Right renal cortex interstitium (tissue), 3 donors: Measurements from ENCODE around the gene ADCY4. TPM values are rescaled to one million over a fixed set of nuclear protein-coding genes. Genes with fewer than 3 reads are reported as not detected.
"Not testable (repeated sequence)": the region's sequence is repeated elsewhere in the genome, so short reads cannot be mapped to it uniquely, and the experiment has no call there.

Experiments
- DNase-seq, 3 donors: peaks; one replicate each; pipeline ENCODE4 v3.0.0-alpha.2; 2013; ENCODE audit warnings: low read depth in 3 of 3, low spot score in 2 of 3
- polyA plus RNA-seq, 3 donors: library from polyadenylated mRNA; unstranded; fragments of 120-200 nt; gene quantifications; one replicate each; pipeline ENCODE4 v1.2.1, GENCODE V29; 2013; ENCODE audit not compliant: insufficient read length in 3 of 3

Gene ADCY4
- 10 to 100 TPM; 12.8 to 23.7 (median 17.2) TPM for polyA plus RNA-seq

DNA sequence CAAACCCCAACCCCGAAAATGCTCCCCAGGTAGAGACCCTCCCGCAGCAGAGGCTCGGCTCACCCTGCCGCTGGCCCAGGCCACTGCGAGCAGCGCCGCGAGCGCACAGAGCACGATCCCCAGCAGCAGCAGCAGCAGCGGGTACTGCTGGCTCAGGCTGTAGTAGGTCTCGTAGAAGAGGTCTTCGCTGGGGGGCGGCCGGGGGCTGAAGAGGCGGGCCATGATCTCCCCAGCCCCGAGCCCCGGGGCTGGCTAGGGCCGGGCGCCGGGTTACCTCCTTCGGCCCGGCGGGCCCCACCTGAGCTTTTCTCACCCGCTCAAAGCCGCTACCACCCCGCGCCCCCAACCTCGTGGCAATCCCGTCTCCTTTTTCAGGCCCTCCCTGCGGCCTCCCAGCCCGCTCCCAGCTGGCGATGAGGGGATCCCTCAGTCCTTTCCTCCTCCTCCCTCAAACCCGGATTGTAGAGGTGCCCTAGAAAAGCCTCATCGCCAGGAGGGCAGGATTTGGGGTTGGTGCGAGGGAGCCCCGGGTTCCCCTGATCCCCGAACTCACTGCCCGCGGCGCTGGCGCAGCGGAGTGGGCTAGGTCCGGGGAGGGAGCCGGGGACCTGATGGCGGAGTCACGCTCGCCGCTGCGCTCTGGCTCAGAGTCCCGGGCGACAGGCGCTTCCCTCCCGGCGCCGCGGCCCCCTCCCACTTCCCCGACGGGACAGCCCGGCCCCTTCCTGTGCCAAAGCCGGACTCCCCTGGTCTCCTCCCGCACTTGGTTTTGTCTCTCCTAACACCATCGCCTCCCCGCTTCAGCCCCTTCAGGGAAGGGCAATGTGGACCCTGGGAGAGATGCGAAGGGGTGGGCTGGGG lies at the start of gene ADCY4:
ADCY4 (minus strand) TSS at position 641 of the 861 bp plus-strand sequence; CDS start at position 222, 419 bp downstream.
- DNase-seq: no peak

- DNase-seq: no peak
These were observed 49.3 kb upstream of the ADCY4 start for GRCh38 chr14:24384169-24384568.

DNA sequence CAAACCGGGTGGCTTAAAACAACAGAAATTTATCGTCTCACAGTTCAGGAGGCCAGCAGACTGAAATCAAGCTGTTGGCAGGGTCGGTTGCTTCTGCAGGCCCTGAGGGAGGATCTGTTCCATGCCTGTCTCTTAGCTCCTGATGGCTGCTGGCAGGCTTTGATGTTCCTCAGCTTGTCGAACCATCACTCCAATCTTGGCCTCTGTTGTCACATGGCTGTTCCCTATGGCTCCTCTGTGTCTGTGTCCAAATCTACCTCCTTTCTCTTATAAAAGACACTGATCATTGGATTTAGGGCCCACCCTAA lies 47.1 kb upstream of the ADCY4 start:
- DNase-seq: no peak

DNA sequence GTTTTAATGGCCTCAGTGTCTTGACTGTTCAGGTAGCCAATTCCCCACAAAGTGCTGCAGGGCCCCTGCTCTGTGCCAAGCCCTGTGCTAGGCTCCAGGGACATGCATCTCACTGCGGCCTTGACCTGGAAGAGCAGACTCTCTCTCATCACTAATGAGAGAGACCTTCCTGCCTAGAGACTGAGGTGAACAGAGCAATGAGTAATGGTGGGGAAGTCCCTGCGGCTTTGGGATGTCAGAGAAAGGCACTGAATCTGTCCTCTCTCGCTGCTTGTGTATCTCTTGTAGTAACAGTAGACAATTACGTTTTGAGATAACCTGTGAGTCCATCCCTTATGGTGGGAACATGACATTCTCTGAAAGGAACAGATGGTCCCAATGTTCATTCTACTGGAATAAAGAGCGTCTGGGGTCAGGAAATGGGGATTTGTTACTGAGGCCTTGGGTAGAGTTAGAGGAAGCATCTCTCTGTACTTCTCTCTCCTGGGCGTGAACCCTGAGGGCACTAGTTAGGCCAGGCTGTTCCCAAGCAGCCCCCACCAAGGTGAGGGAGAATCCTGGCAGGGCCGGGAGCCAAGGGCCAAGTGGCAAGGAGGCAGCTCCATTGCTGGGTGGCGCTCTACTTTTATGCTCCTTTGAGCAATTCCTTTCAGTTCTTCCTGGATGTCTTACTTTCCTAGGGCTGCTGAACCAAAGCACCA lies 46.6 kb upstream of the ADCY4 start:
- no peak for DNase-seq

DNA sequence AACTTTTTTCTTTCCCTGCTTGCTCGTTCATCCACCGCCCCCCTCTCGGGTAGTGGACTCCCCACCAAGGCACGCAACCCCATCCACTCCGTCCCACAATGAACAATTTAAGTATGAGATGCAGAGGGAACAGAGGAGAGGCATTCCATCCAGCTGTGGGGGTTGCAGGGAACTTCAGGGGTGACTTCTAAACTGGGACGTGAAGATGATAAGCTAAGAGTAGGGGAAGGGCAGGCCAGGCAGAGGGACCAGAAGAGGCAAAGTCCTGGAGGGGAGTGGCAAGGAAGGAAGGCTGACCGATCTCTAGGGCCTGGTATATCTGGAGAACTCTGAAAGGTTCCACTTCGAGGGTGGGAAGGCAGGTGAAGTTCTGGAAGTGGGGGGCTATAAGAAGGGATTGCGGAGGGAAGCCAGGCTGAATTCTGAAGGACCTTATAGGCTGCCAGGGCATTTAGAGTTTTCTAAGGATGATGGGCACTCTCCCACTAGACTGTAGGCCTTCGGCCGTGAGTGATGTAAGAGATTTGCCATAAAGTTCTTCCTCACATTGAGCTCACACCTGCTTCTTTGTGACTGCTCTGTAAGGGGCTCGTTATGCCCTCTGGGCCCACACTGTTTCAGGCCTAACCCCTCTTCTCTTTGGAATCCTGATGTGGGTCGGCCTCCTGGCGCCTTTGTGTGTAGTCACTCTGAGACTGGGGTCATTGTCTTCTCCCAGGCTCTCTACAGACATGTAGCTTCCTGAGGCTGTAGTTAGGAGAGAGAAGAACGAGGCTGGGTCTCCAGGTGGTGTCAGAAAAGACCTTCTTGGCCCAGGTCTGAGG lies 45.2 kb upstream of the ADCY4 start:
- DNase-seq: no peak

GRCh38 chr14:24378981-24379906 lies 44.4 kb upstream of the ADCY4 start:
- no peak for DNase-seq

- DNase-seq: no peak
These were observed 43.5 kb upstream of the ADCY4 start for GRCh38 chr14:24378327-24378726.

DNA sequence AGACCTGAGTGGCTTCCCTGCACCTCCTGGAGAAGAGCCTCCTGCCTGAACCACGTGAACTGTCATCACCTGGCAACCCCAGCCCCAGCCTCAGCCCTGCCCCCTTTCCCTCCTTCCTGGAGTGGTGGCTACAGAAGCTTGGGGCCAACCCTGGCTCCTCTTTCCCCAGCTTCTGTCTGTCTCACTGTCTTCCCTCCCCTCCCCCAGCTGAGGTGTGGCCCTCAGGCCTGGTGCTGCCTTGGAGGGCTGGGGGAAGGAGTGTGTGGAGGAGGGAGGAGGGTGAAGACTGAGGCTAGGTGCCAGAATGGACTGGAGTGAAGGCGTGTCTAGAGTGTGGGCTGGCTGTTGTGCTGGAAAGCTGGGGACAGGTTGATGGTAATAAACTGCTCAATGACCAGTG lies 42.8 kb upstream of the ADCY4 start:
- DNase-seq: no peak

- no peak for DNase-seq
These were observed 42.3 kb upstream of the ADCY4 start for GRCh38 chr14:24377126-24377525.

- no peak for DNase-seq
These were observed 41.7 kb upstream of the ADCY4 start for GRCh38 chr14:24376448-24377070.

DNA sequence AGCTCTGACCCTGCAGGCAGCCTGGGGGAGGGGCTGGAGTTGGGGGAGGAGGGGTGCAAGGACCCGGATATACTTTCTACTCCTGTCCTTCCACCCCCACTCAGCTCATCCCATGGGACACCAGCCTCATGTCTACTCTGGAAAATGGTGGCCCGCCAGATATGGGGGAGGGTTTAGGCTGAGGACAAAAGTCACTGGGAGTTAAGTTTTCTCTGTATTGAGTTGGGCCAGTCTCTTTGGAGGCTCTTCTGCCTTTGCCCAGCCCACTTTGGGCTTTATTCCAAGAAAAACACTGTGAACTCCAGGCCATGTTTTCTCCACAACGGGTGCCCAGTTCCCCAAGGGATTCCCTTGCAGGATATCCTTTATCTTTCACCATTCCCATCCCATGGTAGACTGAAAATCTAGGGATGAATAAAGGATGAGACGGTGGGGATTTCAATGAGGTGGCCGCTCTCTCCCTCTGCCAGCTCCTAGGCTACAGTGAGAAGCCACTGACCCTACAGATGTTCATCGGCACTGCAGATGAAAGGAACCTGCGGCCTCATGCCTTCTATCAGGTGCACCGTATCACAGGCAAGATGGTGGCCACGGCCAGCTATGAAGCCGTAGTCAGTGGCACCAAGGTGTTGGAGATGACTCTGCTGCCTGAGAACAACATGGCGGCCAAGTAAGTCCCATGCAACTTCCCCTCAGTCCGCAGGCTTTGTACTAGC lies 38.0 kb upstream of the ADCY4 start:
- no peak for DNase-seq

- not testable (repeated sequence) for DNase-seq
These were observed 36.7 kb upstream of the ADCY4 start for GRCh38 chr14:24371605-24372004.

GRCh38 chr14:24370748-24371147 lies 35.9 kb upstream of the ADCY4 start:
- DNase-seq: no peak

DNA sequence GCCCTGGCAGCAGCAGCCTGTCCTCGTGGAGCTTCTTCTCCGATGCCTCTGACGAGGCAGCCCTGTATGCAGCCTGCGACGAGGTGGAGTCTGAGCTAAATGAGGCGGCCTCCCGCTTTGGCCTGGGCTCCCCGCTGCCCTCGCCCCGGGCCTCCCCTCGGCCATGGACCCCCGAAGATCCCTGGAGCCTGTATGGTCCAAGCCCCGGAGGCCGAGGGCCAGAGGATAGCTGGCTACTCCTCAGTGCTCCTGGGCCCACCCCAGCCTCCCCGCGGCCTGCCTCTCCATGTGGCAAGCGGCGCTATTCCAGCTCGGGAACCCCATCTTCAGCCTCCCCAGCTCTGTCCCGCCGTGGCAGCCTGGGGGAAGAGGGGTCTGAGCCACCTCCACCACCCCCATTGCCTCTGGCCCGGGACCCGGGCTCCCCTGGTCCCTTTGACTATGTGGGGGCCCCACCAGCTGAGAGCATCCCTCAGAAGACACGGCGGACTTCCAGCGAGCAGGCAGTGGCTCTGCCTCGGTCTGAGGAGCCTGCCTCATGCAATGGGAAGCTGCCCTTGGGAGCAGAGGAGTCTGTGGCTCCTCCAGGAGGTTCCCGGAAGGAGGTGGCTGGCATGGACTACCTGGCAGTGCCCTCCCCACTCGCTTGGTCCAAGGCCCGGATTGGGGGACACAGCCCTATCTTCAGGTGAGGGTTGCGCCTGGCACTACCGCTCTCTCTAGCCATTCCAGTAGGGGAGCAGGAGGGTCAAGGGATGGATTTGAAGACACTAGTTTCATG lies 35.2 kb upstream of the ADCY4 start:
- no peak for DNase-seq

DNA sequence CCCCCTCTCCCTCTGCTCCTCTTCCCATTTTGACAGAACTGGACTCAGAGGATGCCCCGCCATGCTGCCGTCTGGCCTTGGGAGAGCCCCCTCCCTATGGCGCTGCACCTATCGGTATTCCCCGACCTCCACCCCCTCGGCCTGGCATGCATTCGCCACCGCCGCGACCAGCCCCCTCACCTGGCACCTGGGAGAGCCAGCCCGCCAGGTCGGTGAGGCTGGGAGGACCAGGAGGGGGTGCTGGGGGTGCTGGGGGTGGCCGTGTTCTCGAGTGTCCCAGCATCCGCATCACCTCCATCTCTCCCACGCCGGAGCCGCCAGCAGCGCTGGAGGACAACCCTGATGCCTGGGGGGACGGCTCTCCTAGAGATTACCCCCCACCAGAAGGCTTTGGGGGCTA lies 34.6 kb upstream of the ADCY4 start:
- DNase-seq: no peak

DNA sequence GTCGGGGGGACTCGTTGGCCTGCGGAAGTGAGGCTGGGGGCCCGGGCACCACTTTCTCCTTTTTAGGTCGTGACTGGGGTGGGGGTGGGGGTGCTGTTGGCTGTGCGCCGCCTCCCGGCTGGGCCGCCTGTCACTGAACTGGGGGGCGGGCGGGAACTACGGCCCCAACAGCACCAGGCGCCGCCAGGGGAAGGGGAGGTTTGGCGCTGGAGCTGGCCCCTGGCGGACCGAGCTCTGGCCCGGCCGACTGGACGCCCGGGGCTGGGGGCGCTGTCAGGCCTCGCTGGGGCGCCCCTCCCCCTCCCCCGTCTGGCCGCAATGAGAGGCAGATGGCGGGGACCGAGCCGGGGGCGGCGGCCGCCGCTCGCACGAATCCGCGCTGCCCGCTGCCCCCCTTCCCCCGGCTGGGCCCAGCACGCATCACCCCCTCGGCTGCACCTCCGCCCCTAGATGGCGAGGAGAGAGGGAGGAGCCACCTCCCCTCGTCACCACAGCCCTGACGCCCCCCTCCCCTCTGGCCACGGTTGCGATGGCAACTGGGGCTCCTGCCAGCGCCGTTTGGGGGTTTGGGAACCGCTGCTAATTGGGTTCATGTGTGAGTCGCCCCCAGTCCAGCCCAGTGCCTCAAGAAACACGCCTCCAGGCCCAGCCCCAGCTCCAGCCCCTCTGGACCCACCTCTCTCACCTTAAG lies 33.8 kb upstream of the ADCY4 start:
- peak in 2 of 3 donors; percentile 65 to 67 for DNase-seq

DNA sequence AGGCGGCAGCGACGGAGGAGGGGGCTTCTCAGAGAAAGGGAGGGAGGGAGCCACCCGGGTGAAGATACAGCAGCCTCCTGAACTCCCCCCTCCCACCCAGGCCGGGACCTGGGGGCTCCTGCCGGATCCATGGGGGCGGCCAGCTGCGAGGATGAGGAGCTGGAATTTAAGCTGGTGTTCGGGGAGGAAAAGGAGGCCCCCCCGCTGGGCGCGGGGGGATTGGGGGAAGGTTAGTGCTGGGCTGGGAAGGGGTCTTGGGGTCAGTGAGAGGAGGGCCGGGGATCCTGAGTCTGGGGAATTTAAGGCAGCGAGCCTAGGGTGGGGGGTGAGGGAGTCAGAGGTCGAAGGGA lies 33.3 kb upstream of the ADCY4 start:
- no peak for DNase-seq
